RWPE1 (cell line): ENCODE measurements around the gene PLS1.

Experiments
- CTCF ChIA-PET: fragments of 350-600 bp; sonication (Branson Sonifier 250); formaldehyde crosslinking; extraction: SDS; loops from one replicate; lab custom pipeline; 2021; lab: Yijun Ruan, JAX
- POLR2A ChIA-PET: fragments of 400-600 bp; formaldehyde crosslinking; extraction: SDS; loops from one replicate; lab custom pipeline; 2020; ENCODE audit warnings: antibody characterized with exemption; ENCODE audit not compliant: low non-redundant PET; lab: Yijun Ruan, JAX
- DNase-seq: peaks from one replicate; pipeline ENCODE4 v3.0.0; 2012; ENCODE audit warnings: low spot score
- H3K27ac ChIP-seq: fragments of 450-650 bp; 2 replicates; pipeline ENCODE4 v1.5.1; 2017
- CTCF ChIP-seq: fragments of 450-650 bp; conservative IDR thresholded peaks from 2 replicates; pipeline ENCODE4 v1.5.1; 2017; ENCODE audit warnings: low read depth, mild to moderate bottlenecking

The PLS1 gene

GRCh38 chr3:142628801-142629200 is 32.6 kb downstream of the PLS1 start:
- TF ChIP-seq CTCF = no peak
- ChIA-PET CTCF (interaction anchor here (1.0 kb wide), 1 partner anchor 15 kb away, joined by 5 read pairs; no protein-coding TSS in a partner anchor), POLR2A (no interaction called here)
- no peak for DNase-seq
- H3K27ac ChIP-seq = no peak overlapping the region

GRCh38 chr3:142633073-142633472 is 36.9 kb downstream of the PLS1 start:
- TF ChIP-seq CTCF = no peak
- no peak overlapping the region for H3K27ac ChIP-seq
- POLR2A ChIA-PET = no interaction called here
- CTCF ChIA-PET = no interaction called here
- DNase-seq = no peak

GRCh38 chr3:142636050-142636449 is 39.9 kb downstream of the PLS1 start:
- CTCF ChIA-PET = interaction anchor here (0.7 kb wide), 1 partner anchor 588 kb away, joined by 4 read pairs; no protein-coding TSS in a partner anchor
- POLR2A ChIA-PET = no interaction called here
- DNase-seq = no peak
- no peak for TF ChIP-seq CTCF
- H3K27ac ChIP-seq = no peak overlapping the region

GRCh38 chr3:142636664-142637063 is 40.5 kb downstream of the PLS1 start:
- ChIA-PET POLR2A (no interaction called here), CTCF (no interaction called here)
- H3K27ac ChIP-seq = no peak overlapping the region
- no peak for DNase-seq
- TF ChIP-seq CTCF = no peak

- no peak overlapping the region for H3K27ac ChIP-seq
- TF ChIP-seq CTCF = no peak
- no peak for DNase-seq
- CTCF ChIA-PET = interaction anchor here (0.7 kb wide), 1 partner anchor 26 kb away, joined by 4 read pairs; no protein-coding TSS in a partner anchor
- POLR2A ChIA-PET = no interaction called here
These were observed 42.1 kb downstream of the PLS1 start for GRCh38 chr3:142638291-142638690.

GRCh38 chr3:142641504-142641903 is 45.3 kb downstream of the PLS1 start:
- ChIA-PET CTCF (no interaction called here), POLR2A (no interaction called here)
- no peak for TF ChIP-seq CTCF
- no peak overlapping the region for H3K27ac ChIP-seq
- DNase-seq = no peak
